Lung (tissue), 12 donors: Measurements from ENCODE around the gene CDH4. TPM values are rescaled to one million over a fixed set of nuclear protein-coding genes. Genes with fewer than 3 reads are reported as not detected.

ENCODE experiments used
- ATAC-seq: fragments of 200-7000 bp; cut with Tn5 transposase; one replicate; pipeline ENCODE4 v1.9.1; 2020; ENCODE audit warnings: moderate number of reproducible peaks; ENCODE audit not compliant: insufficient read depth, low FRiP score
- DNase-seq, 3 donors: peaks; one replicate each; pipeline ENCODE4 v3.0.0-alpha.2; 2013 to 2017
- H3K27ac ChIP-seq, 2 donors: one replicate each; pipeline ENCODE4 v1.5.1; 2013; ENCODE audit warnings: mild to moderate bottlenecking in 2 of 2, moderate library complexity in 2 of 2, control low read depth in 1 of 2, inconsistent platforms in 1 of 2, low read depth in 1 of 2, low read length in 1 of 2
- H3K27me3 ChIP-seq, 3 donors: one replicate each; pipeline ENCODE4 v1.5.1; 2013; ENCODE audit warnings: low read length in 2 of 3; ENCODE audit not compliant: control insufficient read depth in 3 of 3, insufficient read depth in 3 of 3
- H3K36me3 ChIP-seq, 4 donors: one replicate each; pipeline ENCODE4 v1.5.1; 2013; ENCODE audit warnings: low read length in 4 of 4, mild to moderate bottlenecking in 1 of 4, moderate library complexity in 1 of 4; ENCODE audit not compliant: control insufficient read depth in 4 of 4, insufficient read depth in 4 of 4
- H3K4me1 ChIP-seq, 5 donors: one replicate each; pipeline ENCODE4 v1.5.1; 2013; ENCODE audit warnings: low read length in 5 of 5, mild to moderate bottlenecking in 2 of 5, moderate library complexity in 1 of 5; ENCODE audit not compliant: control insufficient read depth in 5 of 5, insufficient read depth in 5 of 5
- H3K4me3 ChIP-seq: one replicate; pipeline ENCODE4 v1.5.1; 2013; ENCODE audit warnings: mild to moderate bottlenecking, control low read depth, moderate library complexity
- H3K9ac ChIP-seq, 2 donors: one replicate each; pipeline ENCODE4 v1.5.1; 2013; ENCODE audit warnings: low read length in 2 of 2, control low read depth in 1 of 2; ENCODE audit not compliant: insufficient read depth in 1 of 2
- H3K9me3 ChIP-seq, 4 donors: one replicate each; pipeline ENCODE4 v1.5.1; 2013; ENCODE audit warnings: low read length in 3 of 4, mild to moderate bottlenecking in 1 of 4, moderate library complexity in 1 of 4; ENCODE audit not compliant: control insufficient read depth in 4 of 4, insufficient read depth in 3 of 4
- CTCF ChIP-seq: IDR thresholded peaks from 2 replicates; pipeline ENCODE4 v1.5.1; 2012; ENCODE audit warnings: mild to moderate bottlenecking; ENCODE audit errors: control extremely low read depth, extremely low read depth
- WGBS, 2 donors: extraction: QIAGEN DNeasy Blood & Tissue Kit; methylation state at CpG; one replicate each; pipeline ENCODE4 v1.1.7; 2013; 5-methylcytosine and 5-hydroxymethylcytosine counted together
- polyA plus RNA-seq, 2 donors: library from polyadenylated mRNA; stranded (reverse); fragments of 200-250 nt; gene quantifications; one replicate each; pipeline ENCODE4 v1.2.1, GENCODE V29; 2013
- total RNA-seq, 2 donors: library from RNA; depleted of rRNA in 1 of 2; stranded (reverse); fragments of >200 nt in 1 of 2; gene quantifications; one replicate each; pipeline ENCODE4 v1.2.1, GENCODE V29; 2014 to 2021
- donor health status: control.
- donor health status: control.
- donor health status: Bipolar disorder and iron deficiency.
- donor health status: healthy.
- donor health status: DM: yes; HTN: yes; CAD: no.

The CDH4 gene
- total and polyA plus RNA-seq, 4 donors: 0.10 to 2.1 (median 0.34) TPM

- ATAC-seq (no peak), DNase-seq (no peak)
- no peaks in the 10 kb centered on the region for H3K4me1 ChIP-seq
- no peaks in the 10 kb centered on the region for H3K36me3 ChIP-seq
- no peak overlapping the region for H3K9ac ChIP-seq
- no peak overlapping the region for H3K27ac ChIP-seq
- WGBS, 2 donors: 75 to 85% methylated on average over 6 of the region's 6 CpGs
- TF ChIP-seq CTCF: no peak
- H3K4me3 ChIP-seq: no peak overlapping the region
- H3K9me3 ChIP-seq: peaks cover 0 to 6% (median 2%) of the 10 kb centered on the region in 4 donors
- H3K27me3 ChIP-seq: no peaks in the 10 kb centered on the region
Observed at GRCh38 chr20:61407561-61407960, 155.5 kb downstream of the CDH4 start.

GRCh38 chr20:61408951-61409740 lies 157.1 kb downstream of the CDH4 start:
- H3K27ac ChIP-seq: no peak overlapping the region
- no peak for TF ChIP-seq CTCF
- H3K9ac ChIP-seq: no peak overlapping the region
- 84% methylated on average over 20 of the region's 20 CpGs for WGBS, 2 donors
- DNase-seq: no peak
- H3K4me1 ChIP-seq: no peaks in the 10 kb centered on the region
- no peak for ATAC-seq
- H3K4me3 ChIP-seq: no peak overlapping the region
- H3K36me3 ChIP-seq: no peaks in the 10 kb centered on the region
- no peaks in the 10 kb centered on the region for H3K27me3 ChIP-seq
- H3K9me3 ChIP-seq: peaks cover 0 to 12% (median 3%) of the 10 kb centered on the region in 4 donors

GRCh38 chr20:61411743-61412142 lies 159.7 kb downstream of the CDH4 start:
- Histone ChIP-seq H3K9ac (no peak overlapping the region), H3K4me3 (no peak overlapping the region), H3K4me1 (no peaks in the 10 kb centered on the region), H3K36me3 (no peaks in the 10 kb centered on the region), H3K9me3 (peaks cover 0 to 16% (median 3%) of the 10 kb centered on the region in 4 donors), H3K27me3 (no peaks in the 10 kb centered on the region), H3K27ac (no peak overlapping the region)
- no peak for ATAC-seq
- 86 to 88% methylated on average over 4 of the region's 4 CpGs for WGBS, 2 donors
- no peak for DNase-seq
- no peak for TF ChIP-seq CTCF
